Neuron (in vitro differentiated cells): ENCODE results near the gene SOX18.
"Not testable (repeated sequence)": the region's sequence is repeated elsewhere in the genome, so short reads cannot be mapped to it uniquely, and the experiment has no call there.

ENCODE experiments used
- H2AFZ ChIP-seq: one replicate; pipeline ENCODE4 v1.6.1; 2013; ENCODE audit warnings: low read depth, mild to moderate bottlenecking, inconsistent platforms, low read length, moderate library complexity
- H3K27me3 ChIP-seq: one replicate; pipeline ENCODE4 v1.6.1; 2013; ENCODE audit warnings: low read length; ENCODE audit not compliant: insufficient read depth
- H3K36me3 ChIP-seq: one replicate; pipeline ENCODE4 v1.6.1; 2013; ENCODE audit warnings: low read length; ENCODE audit not compliant: insufficient read depth
- H3K4me1 ChIP-seq: one replicate; pipeline ENCODE4 v1.6.1; 2013; ENCODE audit warnings: low read length; ENCODE audit not compliant: insufficient read depth
- H3K4me3 ChIP-seq: 2 replicates; pipeline ENCODE4 v1.5.1; 2013; ENCODE audit warnings: mild to moderate bottlenecking, low read length, moderate library complexity
- H3K9me3 ChIP-seq: one replicate; pipeline ENCODE4 v1.6.1; 2013; ENCODE audit warnings: low read length

Gene SOX18

DNA sequence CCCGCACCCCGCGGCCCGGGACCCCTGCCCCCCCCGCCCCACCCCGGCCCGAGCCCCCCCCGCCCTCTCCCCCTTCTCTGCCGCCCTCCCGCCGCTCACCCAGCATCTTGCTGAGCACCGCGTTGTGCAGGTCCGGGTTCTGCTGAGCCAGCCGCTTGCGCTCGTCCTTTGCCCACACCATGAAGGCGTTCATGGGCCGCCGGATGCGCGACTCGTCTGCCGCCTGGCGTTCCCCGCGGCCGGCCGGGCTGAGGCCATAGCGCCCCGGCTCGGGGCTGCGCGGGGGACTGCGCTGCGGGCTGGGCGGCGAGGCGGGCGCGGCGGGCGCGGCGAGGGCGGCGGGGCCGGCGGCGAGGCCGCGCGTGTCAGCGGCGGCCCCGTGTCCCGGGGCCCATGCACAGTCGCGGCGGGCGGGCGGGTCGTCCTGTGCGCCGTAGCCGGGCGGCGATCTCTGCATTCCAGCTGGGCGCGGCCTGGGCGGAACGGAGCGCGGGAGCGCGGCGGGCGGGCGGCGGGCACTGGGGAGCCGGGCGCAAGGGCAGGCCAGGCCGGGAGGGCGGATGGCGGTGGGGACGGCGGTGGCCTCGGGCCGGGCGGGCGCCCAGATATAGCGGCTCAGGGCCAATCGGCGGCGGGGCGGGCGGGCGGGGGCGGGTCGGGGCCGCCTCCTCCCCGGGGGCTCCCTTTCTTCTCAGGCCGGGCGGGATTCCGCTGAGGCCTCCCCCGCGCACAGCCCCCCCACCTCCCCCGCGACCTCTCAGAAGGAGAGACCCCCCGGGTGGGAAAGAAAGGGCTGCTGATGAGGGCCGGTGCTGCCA lies at the start of gene SOX18:
Gene SOX18, minus strand, starts transcription at position 580 of the 818 bp plus-strand sequence. Its CDS starts 123 bp downstream, at position 457.
- H3K9me3 ChIP-seq = no peaks in the 10 kb centered on the region
- H2AFZ ChIP-seq = no peak within 1 kb of the TSS
- peaks cover 11% of the 10 kb centered on the region for H3K4me1 ChIP-seq
- no peaks in the 10 kb centered on the region for H3K36me3 ChIP-seq
- no peak within 1 kb of the TSS for H3K4me3 ChIP-seq
- peaks cover 92% of the 10 kb centered on the region for H3K27me3 ChIP-seq

DNA sequence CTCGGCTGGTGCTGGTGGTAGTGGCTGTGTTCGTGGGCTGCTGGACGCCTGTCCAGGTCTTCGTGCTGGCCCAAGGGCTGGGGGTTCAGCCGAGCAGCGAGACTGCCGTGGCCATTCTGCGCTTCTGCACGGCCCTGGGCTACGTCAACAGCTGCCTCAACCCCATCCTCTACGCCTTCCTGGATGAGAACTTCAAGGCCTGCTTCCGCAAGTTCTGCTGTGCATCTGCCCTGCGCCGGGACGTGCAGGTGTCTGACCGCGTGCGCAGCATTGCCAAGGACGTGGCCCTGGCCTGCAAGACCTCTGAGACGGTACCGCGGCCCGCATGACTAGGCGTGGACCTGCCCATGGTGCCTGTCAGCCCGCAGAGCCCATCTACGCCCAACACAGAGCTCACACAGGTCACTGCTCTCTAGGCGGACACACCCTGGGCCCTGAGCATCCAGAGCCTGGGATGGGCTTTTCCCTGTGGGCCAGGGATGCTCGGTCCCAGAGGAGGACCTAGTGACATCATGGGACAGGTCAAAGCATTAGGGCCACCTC lies 49.1 kb upstream of the SOX18 start:
- Histone ChIP-seq H3K4me3 (no peak overlapping the region), H3K27me3 (peaks cover 39% of the 10 kb centered on the region), H3K4me1 (no peaks in the 10 kb centered on the region)

DNA sequence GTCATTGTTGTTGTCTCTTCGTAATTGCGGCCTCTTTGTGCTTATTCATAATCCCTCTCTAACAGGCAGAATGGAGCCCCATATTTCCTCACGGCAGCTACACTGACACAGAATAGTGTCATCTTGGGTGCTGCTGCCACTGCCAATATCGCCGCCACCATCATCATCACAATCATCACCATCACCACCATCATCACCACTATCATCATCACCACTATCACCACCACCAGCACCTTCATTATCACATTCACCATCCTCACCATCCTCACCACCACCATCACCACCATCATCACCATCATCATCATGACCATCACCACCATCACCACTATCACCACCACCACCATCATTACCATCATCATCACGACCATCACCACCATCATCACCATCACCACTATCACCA lies 47.1 kb upstream of the SOX18 start:
- no peak overlapping the region for H2AFZ ChIP-seq
- peaks cover 10% of the 10 kb centered on the region for H3K4me1 ChIP-seq
- H3K4me3 ChIP-seq = no peak overlapping the region
- no peaks in the 10 kb centered on the region for H3K36me3 ChIP-seq
- peaks cover 20% of the 10 kb centered on the region for H3K27me3 ChIP-seq
- H3K9me3 ChIP-seq = no peaks in the 10 kb centered on the region

More for the DNA sequence above, 49.1 kb upstream of the SOX18 start:
- Histone ChIP-seq H2AFZ (no peak overlapping the region), H3K9me3 (no peaks in the 10 kb centered on the region), H3K36me3 (no peaks in the 10 kb centered on the region)

DNA sequence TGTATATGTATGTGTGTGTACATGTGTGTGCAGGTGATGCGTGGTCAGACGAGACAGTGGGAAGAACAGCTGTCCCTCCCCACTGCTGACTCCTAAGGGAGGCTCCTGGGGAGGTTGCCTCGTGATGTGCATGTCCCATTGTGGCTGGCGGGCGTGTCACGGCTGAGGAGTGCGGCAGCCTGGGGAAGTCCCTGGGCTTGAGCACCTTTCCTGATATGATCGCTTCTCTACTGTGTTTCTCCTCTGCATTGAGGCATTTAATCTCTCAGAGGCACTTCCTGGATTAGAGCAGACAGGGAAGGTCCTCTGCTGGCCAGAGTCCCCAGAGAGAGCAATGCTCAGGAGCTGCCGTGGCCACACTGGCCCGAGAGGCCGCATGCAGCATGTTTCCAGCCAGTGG lies 46.5 kb upstream of the SOX18 start:
- no peaks in the 10 kb centered on the region for H3K36me3 ChIP-seq
- no peak overlapping the region for H3K4me3 ChIP-seq
- H2AFZ ChIP-seq = no peak overlapping the region
- H3K4me1 ChIP-seq = peaks cover 14% of the 10 kb centered on the region
- H3K27me3 ChIP-seq = peaks cover 14% of the 10 kb centered on the region
- no peaks in the 10 kb centered on the region for H3K9me3 ChIP-seq

DNA sequence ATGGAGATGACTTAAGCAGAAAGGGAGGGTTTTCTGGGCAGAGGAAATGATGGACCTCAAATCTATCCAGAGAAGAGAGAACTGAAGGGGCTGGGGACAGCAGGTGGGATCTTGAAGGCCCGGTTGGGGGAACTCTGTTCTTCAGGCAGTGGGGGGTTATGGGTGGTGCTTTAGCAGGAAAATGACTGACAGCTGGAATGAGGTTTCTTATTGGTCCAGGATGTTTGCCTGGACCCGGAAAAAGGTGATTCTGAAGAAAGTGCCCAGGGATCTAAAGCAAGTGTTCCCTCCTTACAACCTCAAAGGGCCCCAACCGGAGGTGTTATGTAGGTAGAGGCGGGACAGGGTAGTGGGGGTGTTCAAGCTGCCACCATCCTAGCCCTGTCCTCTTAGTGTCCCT lies 46.0 kb upstream of the SOX18 start:
- Histone ChIP-seq H3K4me3 (no peak overlapping the region), H3K36me3 (no peaks in the 10 kb centered on the region), H2AFZ (no peak overlapping the region), H3K27me3 (peaks cover 9% of the 10 kb centered on the region), H3K4me1 (peaks cover 14% of the 10 kb centered on the region), H3K9me3 (no peaks in the 10 kb centered on the region)

DNA sequence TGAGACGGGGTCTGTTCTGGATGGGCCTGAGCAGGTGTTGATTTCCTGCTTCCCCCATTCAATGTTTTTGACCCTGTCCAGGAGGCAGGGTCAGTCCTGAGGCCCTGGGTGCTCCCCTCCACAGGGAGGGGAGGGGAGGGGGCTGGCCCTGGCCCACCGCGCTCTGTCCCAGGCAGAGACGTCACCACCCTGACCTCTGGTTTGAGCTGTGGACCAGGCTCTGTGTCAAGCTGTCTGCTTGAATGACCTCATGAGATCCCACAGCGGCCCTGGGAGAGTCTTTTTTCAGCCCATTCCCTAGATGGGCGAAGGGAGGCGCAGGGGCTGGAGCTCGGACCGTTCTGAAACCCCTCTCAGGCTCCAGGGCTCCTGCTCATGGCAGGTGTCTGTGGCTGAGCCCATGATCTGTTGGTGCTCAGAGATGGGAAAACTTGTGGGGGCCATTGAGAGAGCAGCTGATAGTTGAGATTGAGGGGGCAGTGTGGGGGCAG lies 43.6 kb upstream of the SOX18 start:
- Histone ChIP-seq H3K27me3 (peaks cover 18% of the 10 kb centered on the region), H3K9me3 (no peaks in the 10 kb centered on the region), H3K4me3 (no peak overlapping the region), H3K36me3 (no peaks in the 10 kb centered on the region), H2AFZ (no peak overlapping the region), H3K4me1 (peaks cover 18% of the 10 kb centered on the region)

DNA sequence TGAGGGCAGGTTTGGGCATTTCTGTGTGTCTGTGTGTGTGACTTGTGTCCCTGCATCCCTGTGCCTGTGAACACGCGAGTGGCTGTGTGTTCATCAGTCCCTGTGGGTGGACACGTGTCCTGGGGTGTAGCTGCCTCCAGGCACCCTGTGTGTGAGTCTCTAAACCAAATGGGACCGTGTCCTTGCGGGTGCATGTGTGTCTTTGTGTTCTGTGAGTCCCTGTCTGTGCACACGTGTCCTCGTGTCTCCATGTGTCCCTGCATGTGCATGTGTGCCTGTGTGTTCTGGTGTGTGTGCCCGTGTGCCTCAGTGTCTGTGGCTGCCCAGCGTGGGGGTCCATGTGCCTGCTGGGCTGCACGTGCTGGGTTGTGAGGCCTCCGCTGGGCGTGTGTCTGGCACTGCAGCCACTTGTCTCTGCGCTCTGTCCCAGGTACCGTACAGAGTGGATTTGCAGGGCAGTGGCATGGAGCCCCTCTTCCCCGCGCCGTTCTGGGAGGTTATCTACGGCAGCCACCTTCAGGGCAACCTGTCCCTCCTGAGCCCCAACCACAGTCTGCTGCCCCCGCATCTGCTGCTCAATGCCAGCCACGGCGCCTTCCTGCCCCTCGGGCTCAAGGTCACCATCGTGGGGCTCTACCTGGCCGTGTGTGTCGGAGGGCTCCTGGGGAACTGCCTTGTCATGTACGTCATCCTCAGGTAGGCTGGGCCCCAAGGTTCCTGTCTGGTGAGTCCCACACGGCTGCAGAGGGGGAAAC lies 43.0 kb upstream of the SOX18 start:
- peaks cover 18% of the 10 kb centered on the region for H3K4me1 ChIP-seq
- H3K4me3 ChIP-seq = no peak overlapping the region
- peaks cover 18% of the 10 kb centered on the region for H3K27me3 ChIP-seq
- H3K9me3 ChIP-seq = peaks cover 2% of the 10 kb centered on the region
- no peak overlapping the region for H2AFZ ChIP-seq
- H3K36me3 ChIP-seq = no peaks in the 10 kb centered on the region

DNA sequence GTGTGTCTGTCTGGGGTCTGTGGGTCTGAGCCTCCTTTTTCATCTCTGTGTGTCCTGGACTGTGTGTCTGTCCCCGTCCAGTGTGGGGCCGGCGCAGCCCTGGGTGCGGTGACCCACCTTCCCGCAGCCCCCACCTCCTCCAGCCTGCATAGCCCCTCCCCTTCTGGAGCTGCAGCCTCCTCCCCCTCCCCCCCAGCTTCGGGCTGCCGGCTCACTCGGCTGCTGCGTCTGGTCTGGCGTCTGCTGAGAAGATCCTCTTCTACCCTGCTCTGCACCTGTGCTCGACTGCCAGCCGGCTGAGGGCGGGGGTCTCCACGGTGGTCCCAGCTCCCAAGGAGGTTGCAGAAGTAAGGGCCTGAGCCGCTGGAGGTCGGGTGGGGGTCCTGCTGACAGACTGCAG lies 42.3 kb upstream of the SOX18 start:
- Histone ChIP-seq H3K9me3 (peaks cover 3% of the 10 kb centered on the region), H2AFZ (no peak overlapping the region), H3K36me3 (no peaks in the 10 kb centered on the region), H3K4me3 (no peak overlapping the region), H3K27me3 (peaks cover 20% of the 10 kb centered on the region), H3K4me1 (peaks cover 18% of the 10 kb centered on the region)

DNA sequence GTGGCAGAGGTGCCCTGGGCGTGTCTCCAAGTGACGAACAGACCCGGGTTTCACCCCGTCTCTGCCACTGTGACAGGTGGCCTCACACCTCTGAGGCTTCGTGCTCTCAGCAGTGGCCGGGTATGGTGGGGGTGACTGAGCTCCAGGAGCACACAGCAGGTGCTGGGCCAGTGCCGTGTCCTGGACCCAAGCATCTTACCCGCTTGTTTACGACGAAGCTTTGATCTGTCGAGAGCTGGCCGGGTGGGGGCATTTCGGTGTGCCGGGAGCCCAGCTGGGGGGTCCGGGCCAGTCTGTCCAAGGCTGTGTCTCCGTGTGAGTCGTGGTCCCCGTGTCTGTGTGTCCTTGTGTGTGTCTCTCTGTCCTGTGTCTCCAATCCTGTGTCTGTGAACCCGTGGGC lies 41.9 kb upstream of the SOX18 start:
- Histone ChIP-seq H3K4me1 (peaks cover 18% of the 10 kb centered on the region), H2AFZ (no peak overlapping the region), H3K36me3 (no peaks in the 10 kb centered on the region), H3K27me3 (peaks cover 23% of the 10 kb centered on the region), H3K4me3 (no peak overlapping the region), H3K9me3 (peaks cover 5% of the 10 kb centered on the region)

DNA sequence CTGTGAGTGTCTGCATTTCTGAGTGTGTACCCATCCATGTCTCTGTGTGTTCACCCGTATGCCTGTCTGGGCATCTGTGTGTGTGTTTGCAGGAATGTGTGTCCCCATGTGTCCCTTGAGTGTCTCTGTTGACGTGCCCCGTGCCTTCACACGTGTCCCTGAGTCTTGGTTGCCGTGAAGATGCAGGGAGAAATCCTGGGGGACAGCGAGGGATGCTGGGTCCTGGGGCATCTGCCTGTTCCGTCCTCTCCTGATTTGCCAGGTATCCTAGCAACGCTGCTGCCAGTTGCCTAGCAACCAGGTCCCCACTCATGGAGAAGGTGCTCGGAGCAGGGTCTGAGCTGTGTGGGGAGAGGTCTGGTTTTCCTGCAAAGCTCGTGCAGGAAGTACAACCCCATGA lies 40.7 kb upstream of the SOX18 start:
- H3K27me3 ChIP-seq = peaks cover 35% of the 10 kb centered on the region
- peaks cover 18% of the 10 kb centered on the region for H3K4me1 ChIP-seq
- no peaks in the 10 kb centered on the region for H3K36me3 ChIP-seq
- no peak overlapping the region for H3K4me3 ChIP-seq
- no peak overlapping the region for H2AFZ ChIP-seq
- H3K9me3 ChIP-seq = peaks cover 13% of the 10 kb centered on the region

DNA sequence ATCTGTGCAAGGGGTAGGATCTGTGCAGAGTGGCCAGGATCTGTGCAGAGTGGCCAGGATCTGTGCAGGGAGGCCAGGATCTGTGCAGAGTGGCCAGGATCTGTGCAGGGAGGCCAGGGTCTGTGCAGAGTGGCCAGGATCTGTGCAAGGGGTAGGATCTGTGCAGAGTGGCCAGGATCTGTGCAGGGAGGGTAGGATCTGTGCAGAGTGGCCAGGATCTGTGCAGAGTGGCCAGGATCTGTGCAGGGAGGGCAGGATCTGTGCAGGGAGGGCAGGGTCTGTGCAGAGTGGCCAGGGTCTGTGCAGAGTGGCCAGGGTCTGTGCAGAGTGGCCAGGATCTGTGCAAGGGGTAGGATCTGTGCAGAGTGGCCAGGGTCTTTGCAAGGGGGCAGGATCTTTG lies 39.1 kb upstream of the SOX18 start:
- H2AFZ ChIP-seq = not testable (repeated sequence)
- peaks cover 13% of the 10 kb centered on the region for H3K9me3 ChIP-seq
- H3K27me3 ChIP-seq = peaks cover 51% of the 10 kb centered on the region

DNA sequence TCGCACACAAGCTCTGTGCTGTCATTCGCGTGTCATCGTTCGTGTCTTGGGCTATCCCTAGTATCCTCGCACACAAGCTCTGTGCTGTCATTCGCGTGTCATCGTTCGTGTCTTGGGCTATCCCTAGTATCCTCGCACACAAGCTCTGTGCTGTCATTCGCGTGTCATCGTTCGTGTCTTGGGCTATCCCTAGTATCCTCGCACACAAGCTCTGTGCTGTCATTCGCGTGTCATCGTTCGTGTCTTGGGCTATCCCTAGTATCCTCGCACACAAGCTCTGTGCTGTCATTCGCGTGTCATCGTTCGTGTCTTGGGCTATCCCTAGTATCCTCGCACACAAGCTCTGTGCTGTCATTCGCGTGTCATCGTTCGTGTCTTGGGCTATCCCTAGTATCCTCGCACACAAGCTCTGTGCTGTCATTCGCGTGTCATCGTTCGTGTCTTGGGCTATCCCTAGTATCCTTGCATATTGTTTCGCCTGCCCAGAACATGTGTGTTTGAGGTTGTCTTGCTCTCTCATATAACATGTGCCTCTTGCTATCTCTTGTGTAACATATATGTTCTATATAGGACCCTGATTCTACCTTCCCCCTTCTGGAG lies 37.9 kb upstream of the SOX18 start:
- peaks cover 57% of the 10 kb centered on the region for H3K27me3 ChIP-seq
- H3K9me3 ChIP-seq = peaks cover 13% of the 10 kb centered on the region
- H3K4me1 ChIP-seq = peaks cover 36% of the 10 kb centered on the region
- H2AFZ ChIP-seq, H3K4me3 ChIP-seq, H3K36me3 ChIP-seq: not testable (repeated sequence)

More for the DNA sequence above, 39.1 kb upstream of the SOX18 start:
- H3K36me3 ChIP-seq, H3K4me3 ChIP-seq: not testable (repeated sequence)
- H3K4me1 ChIP-seq = peaks cover 30% of the 10 kb centered on the region

DNA sequence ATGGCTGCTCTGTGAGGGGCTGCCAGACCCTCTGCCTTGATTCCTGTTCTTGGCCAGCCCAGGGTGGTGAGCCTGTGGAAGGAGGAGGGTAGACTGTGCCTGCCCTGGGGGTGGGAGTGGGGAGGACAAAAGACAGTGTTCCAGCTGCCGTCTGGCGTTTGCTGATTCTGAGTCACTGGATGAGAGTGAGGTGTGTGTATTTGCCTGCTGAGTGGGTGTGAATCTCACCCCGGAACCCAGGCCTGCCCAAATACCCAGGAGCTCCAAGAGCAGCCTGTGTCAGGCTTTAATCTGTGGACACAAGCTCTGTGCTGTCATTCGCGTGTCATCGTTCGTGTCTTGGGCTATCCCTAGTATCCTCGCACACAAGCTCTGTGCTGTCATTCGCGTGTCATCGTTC lies 37.4 kb upstream of the SOX18 start:
- no peaks in the 10 kb centered on the region for H3K36me3 ChIP-seq
- peaks cover 13% of the 10 kb centered on the region for H3K9me3 ChIP-seq
- H3K27me3 ChIP-seq = peaks cover 57% of the 10 kb centered on the region
- H3K4me1 ChIP-seq = peaks cover 38% of the 10 kb centered on the region
- H3K4me3 ChIP-seq = no peak overlapping the region
- H2AFZ ChIP-seq = no peak overlapping the region
